ENCODE data around the gene VMAC.
A peak's percentile ranks its signal among the peaks of the same experiment; 100 is the strongest.

The VMAC gene

DNA sequence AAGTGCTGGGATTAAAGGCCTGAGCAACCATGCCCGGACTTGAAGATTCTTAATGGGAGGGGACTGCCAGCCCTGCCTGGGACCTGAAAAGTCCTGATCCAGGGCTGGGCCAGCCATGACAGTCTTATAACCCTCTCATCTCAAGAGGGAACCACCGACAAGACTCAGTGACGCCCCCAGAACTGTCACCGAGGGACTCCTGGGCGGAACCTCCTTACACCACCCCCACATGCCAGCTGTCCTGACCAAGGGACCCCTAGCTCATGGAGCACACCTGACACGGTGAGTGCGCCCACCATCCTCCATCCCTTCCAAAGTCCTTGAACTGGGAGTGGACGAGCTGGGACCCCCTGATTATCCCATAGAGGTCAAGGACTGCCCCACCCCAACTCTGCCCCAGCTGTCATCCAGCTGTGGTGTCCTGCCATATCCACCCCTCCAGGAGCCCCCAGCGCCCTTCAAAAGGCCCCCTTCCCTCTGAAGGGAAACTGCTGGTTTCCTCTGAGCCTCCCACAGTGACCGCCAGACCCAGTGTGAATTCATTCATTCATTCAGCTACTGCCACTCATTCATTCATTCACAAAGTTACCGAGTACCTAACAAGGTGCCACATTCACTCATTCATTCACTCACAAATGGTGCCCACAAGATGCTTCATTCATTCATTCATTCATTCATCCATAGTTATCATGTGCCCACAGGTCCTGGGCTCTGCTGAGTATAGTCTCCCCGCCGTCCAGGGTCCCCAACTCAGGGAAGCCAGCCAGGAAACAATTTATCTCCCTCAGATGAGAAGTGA, 4.7 kb upstream of the VMAC start:
- H3K4ac ChIP-seq (ENCODE audit: low read depth, low read length), result no peak overlapping the region
- H2AK5ac ChIP-seq (ENCODE audit: low read length), result no peak overlapping the region
- no peak overlapping the region for H3K18ac ChIP-seq (ENCODE audit: low read length)
- no peak for DNase-seq
- no peak overlapping the region for H2BK15ac ChIP-seq (replicated peaks; ENCODE audit: low read depth)
- H2BK5ac ChIP-seq (ENCODE audit: low read length), result no peak overlapping the region
- no peak overlapping the region for H3K4me2 ChIP-seq (ENCODE audit: low read length)
- no peak overlapping the region for H3K9ac ChIP-seq (ENCODE audit: low read length)
- peaks cover 17% of the 10 kb centered on the region for H3K79me1 ChIP-seq (ENCODE audit: low read length)
- no peaks in the 10 kb centered on the region for H3K27me3 ChIP-seq (ENCODE audit: insufficient read depth, low read length, poor library complexity)
- no peak overlapping the region for H3K4me3 ChIP-seq (ENCODE audit: low read length)
- peaks cover 25% of the 10 kb centered on the region for H3K79me2 ChIP-seq (ENCODE audit: control insufficient read depth, insufficient read depth, low read length)
- no peak overlapping the region for H3K56ac ChIP-seq (ENCODE audit: low read length)
- WGBS (ENCODE audit: extremely low coverage, insufficient coverage, low lambda C conversion rate), result no CpG with 5 or more reads among the region's 13 CpGs
- no peak overlapping the region for H2BK120ac ChIP-seq (ENCODE audit: low read depth, low read length)
- no peak overlapping the region for H4K5ac ChIP-seq (ENCODE audit: low read length)
- no peak overlapping the region for H4K8ac ChIP-seq (ENCODE audit: low read depth, low read length)
- H3K36me3 ChIP-seq (ENCODE audit: control insufficient read depth, insufficient read depth, low read length), result peaks cover 4% of the 10 kb centered on the region
- H3K23ac ChIP-seq (ENCODE audit: low read length), result no peak overlapping the region
- no peaks in the 10 kb centered on the region for H3K4me1 ChIP-seq (ENCODE audit: control insufficient read depth, low read depth, low read length)
- H3K27ac ChIP-seq (ENCODE audit: low read depth, low read length), result no peak overlapping the region

DNA sequence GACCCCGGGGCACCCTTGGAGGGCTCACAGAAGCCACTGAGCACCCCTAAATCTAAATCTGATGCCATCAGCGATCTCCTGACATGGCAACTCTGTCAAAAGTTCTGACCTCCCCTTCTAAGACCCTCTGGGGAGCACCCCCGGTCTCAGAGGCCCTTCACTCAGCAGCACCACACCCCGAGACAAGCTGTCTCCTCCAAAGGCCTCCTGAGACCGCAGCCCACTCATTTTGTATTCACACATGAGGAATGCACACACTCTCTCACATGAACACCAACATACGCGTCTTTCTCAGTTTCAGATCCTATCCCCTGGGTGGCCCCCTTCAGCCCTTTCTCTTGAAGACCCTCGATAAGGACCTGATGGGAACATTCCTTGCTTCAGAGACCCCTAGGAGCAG, 3.7 kb upstream of the VMAC start:
- H2AK5ac ChIP-seq (ENCODE audit: low read length), result no peak overlapping the region
- H3K9ac ChIP-seq (ENCODE audit: low read length), result no peak overlapping the region
- H3K27ac ChIP-seq (ENCODE audit: low read depth, low read length), result no peak overlapping the region
- no CpG with 5 or more reads among the region's 8 CpGs for WGBS (ENCODE audit: extremely low coverage, insufficient coverage, low lambda C conversion rate)
- no peak overlapping the region for H4K5ac ChIP-seq (ENCODE audit: low read length)
- H3K4me3 ChIP-seq (ENCODE audit: low read length), result no peak overlapping the region
- H3K4me2 ChIP-seq (ENCODE audit: low read length), result no peak overlapping the region
- peak overlapping the region; percentile 16 for H4K8ac ChIP-seq (ENCODE audit: low read depth, low read length)
- peaks cover 17% of the 10 kb centered on the region for H3K79me1 ChIP-seq (ENCODE audit: low read length)
- no peak overlapping the region for H3K18ac ChIP-seq (ENCODE audit: low read length)
- no peak overlapping the region for H2BK15ac ChIP-seq (replicated peaks; ENCODE audit: low read depth)
- no peak for DNase-seq
- no peak overlapping the region for H2BK120ac ChIP-seq (ENCODE audit: low read depth, low read length)
- H2BK5ac ChIP-seq (ENCODE audit: low read length), result no peak overlapping the region
- H3K79me2 ChIP-seq (ENCODE audit: control insufficient read depth, insufficient read depth, low read length), result peaks cover 25% of the 10 kb centered on the region
- no peak overlapping the region for H3K4ac ChIP-seq (ENCODE audit: low read depth, low read length)
- H3K23ac ChIP-seq (ENCODE audit: low read length), result no peak overlapping the region
- no peaks in the 10 kb centered on the region for H3K27me3 ChIP-seq (ENCODE audit: insufficient read depth, low read length, poor library complexity)
- H3K4me1 ChIP-seq (ENCODE audit: control insufficient read depth, low read depth, low read length), result no peaks in the 10 kb centered on the region
- no peak overlapping the region for H3K56ac ChIP-seq (ENCODE audit: low read length)
- H3K36me3 ChIP-seq (ENCODE audit: control insufficient read depth, insufficient read depth, low read length), result peaks cover 4% of the 10 kb centered on the region

DNA sequence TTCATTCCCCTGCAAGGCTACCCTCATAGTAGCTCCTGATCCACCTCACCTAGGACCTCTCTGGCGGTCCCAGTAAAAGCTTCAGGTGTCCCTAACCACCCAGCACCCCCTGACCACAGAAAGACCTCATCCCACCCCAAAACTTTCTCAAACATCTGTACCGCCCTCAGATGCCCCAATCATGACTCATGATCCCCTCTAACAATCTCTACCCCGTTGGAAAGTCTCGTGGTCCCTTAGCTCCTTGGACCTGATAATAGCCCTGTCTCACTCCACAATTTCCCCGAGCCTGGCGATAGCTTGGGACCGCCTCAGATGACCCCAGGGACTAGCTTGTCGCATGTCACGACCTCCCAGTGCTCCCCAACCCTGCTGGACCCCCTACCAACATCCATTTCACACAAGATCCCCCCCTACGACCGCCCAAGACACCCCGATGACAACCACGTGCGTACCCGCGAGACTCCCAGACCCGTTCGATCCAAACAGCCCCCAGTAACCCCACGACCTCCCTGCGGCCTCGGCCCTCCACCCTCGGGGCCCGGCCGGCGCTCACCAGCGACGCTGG, 1.5 kb upstream of the VMAC start:
- Histone ChIP-seq H3K9ac (ENCODE audit: low read length) (peak overlapping the region; percentile 97), H3K4me2 (ENCODE audit: low read length) (peak overlapping the region; percentile 99), H3K79me1 (ENCODE audit: low read length) (peaks cover 15% of the 10 kb centered on the region), H3K27me3 (ENCODE audit: insufficient read depth, low read length, poor library complexity) (no peaks in the 10 kb centered on the region), H2AK5ac (ENCODE audit: low read length) (no peak overlapping the region), H3K4ac (ENCODE audit: low read depth, low read length) (peak overlapping the region; percentile 90), H3K18ac (ENCODE audit: low read length) (peak overlapping the region; percentile 62), H3K79me2 (ENCODE audit: control insufficient read depth, insufficient read depth, low read length) (peaks cover 25% of the 10 kb centered on the region), H3K4me1 (ENCODE audit: control insufficient read depth, low read depth, low read length) (no peaks in the 10 kb centered on the region), H2BK5ac (ENCODE audit: low read length) (no peak overlapping the region), H3K23ac (ENCODE audit: low read length) (peak overlapping the region; percentile 59), H3K36me3 (ENCODE audit: control insufficient read depth, insufficient read depth, low read length) (no peaks in the 10 kb centered on the region), H3K56ac (ENCODE audit: low read length) (peak overlapping the region; percentile 99), H4K8ac (ENCODE audit: low read depth, low read length) (no peak overlapping the region), H3K4me3 (ENCODE audit: low read length) (peak overlapping the region; percentile 62), H3K27ac (ENCODE audit: low read depth, low read length) (peak overlapping the region; percentile 39), H2BK15ac (replicated peaks; ENCODE audit: low read depth) (no peak overlapping the region), H2BK120ac (ENCODE audit: low read depth, low read length) (no peak overlapping the region), H4K5ac (ENCODE audit: low read length) (no peak overlapping the region)
- DNase-seq, result peak; percentile 51
- WGBS (ENCODE audit: extremely low coverage, insufficient coverage, low lambda C conversion rate), result no CpG with 5 or more reads among the region's 27 CpGs

DNA sequence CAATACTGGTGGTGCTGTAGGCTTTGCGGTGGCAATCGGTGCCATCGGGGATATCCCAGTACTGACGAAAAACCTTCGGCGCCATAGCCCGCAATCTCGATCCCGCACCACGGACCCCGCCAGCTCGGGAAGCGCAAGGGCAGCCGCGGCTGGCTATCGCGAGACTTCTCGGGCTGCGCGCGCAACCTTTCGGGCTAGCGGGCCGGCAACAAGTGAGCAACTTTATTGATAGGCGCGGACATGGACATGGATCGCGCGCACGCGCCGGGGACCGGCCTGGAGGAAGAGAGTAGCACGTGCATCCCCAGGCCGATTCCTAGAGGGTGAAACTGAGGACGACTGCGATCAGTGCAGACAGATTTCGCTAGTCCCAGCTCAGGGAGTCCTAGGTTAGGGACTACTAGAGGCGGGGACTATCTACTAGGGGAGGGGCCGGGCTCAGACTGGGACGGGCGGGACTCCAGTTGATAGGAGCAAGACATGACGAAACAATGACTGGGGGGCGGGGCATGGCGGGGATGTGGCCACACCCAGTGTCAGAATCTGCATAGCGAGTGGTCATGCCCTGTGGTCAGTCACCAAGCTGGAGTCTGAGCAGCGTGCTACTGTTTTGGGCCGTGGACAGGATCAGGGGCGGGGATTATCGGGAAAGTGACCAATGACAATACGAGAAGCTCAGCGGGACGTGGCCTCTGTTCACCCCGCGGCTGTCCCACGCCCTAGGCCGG, 884 bp upstream of the VMAC start, which contains the start of gene NDUFA11:
Gene NDUFA11, minus strand, starts transcription at position 167 of the 728 bp plus-strand sequence. Its CDS starts 82 bp downstream, at position 85.
- Histone ChIP-seq H3K36me3 (ENCODE audit: control insufficient read depth, insufficient read depth, low read length) (no peaks in the 10 kb centered on the region), H3K79me1 (ENCODE audit: low read length) (peaks cover 14% of the 10 kb centered on the region), H3K9ac (ENCODE audit: low read length) (peak within 1 kb of the TSS; percentile 97), H4K8ac (ENCODE audit: low read depth, low read length) (no peak within 1 kb of the TSS), H3K27ac (ENCODE audit: low read depth, low read length) (peak within 1 kb of the TSS; percentile 47), H3K56ac (ENCODE audit: low read length) (peak within 1 kb of the TSS; percentile 99), H3K4me3 (ENCODE audit: low read length) (peak within 1 kb of the TSS; percentile 81), H3K4ac (ENCODE audit: low read depth, low read length) (peak within 1 kb of the TSS; percentile 90), H4K5ac (ENCODE audit: low read length) (no peak within 1 kb of the TSS), H3K4me2 (ENCODE audit: low read length) (peak within 1 kb of the TSS; percentile 99), H3K79me2 (ENCODE audit: control insufficient read depth, insufficient read depth, low read length) (peaks cover 25% of the 10 kb centered on the region), H3K27me3 (ENCODE audit: insufficient read depth, low read length, poor library complexity) (no peaks in the 10 kb centered on the region), H2BK5ac (ENCODE audit: low read length) (peak within 1 kb of the TSS; percentile 96), H2BK120ac (ENCODE audit: low read depth, low read length) (no peak within 1 kb of the TSS), H3K18ac (ENCODE audit: low read length) (peak within 1 kb of the TSS; percentile 62), H3K4me1 (ENCODE audit: control insufficient read depth, low read depth, low read length) (no peaks in the 10 kb centered on the region), H2AK5ac (ENCODE audit: low read length) (no peak within 1 kb of the TSS), H3K23ac (ENCODE audit: low read length) (peak within 1 kb of the TSS; percentile 59), H2BK15ac (replicated peaks; ENCODE audit: low read depth) (no peak within 1 kb of the TSS)
- no CpG with 5 or more reads among the region's 57 CpGs for WGBS (ENCODE audit: extremely low coverage, insufficient coverage, low lambda C conversion rate)
- peak; percentile 97 for DNase-seq

DNA sequence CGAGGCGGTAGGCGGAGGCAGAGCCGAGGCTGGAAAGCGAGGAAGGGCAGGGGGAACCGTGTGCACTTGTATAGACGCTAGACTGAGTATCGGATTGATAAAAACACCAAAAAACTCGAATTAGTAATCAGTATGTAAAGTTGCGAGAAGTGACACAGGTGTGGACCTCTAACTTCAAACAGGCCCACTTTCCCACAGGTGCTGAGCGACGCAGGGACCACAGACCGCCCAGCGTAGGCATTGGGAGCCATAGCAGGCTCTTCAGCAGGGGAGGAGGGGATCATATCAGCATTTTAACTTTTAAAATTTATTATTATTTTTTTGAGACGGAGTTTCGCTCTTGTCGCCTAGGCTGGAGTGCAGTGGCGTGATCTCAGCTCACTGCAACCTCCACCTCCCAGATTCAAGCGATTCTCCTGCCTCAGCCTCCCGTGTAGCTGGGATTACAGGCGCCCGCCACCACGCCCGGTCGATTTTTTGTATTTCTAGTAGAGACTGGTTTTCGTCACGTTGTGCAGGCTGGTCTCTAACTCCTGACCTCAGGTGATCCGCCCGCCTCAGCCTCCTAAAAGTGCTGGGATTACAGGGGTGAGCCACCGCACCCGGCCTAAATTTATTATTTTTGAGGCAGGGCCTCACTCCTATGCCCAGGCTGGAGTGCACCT, 574 bp downstream of the VMAC start:
- peak overlapping the region; percentile 83 for H3K4me2 ChIP-seq (ENCODE audit: low read length)

More for the DNA sequence above, 574 bp downstream of the VMAC start:
- H2BK15ac ChIP-seq (replicated peaks; ENCODE audit: low read depth), result no peak overlapping the region
- H4K5ac ChIP-seq (ENCODE audit: low read length), result no peak overlapping the region
- peaks cover 21% of the 10 kb centered on the region for H3K79me2 ChIP-seq (ENCODE audit: control insufficient read depth, insufficient read depth, low read length)
- no peak for DNase-seq
- H3K56ac ChIP-seq (ENCODE audit: low read length), result peak overlapping the region; percentile 95
- peak overlapping the region; percentile 69 for H3K4me3 ChIP-seq (ENCODE audit: low read length)
- H3K36me3 ChIP-seq (ENCODE audit: control insufficient read depth, insufficient read depth, low read length), result no peaks in the 10 kb centered on the region
- H3K4ac ChIP-seq (ENCODE audit: low read depth, low read length), result no peak overlapping the region
- no peak overlapping the region for H2BK120ac ChIP-seq (ENCODE audit: low read depth, low read length)
- H2BK5ac ChIP-seq (ENCODE audit: low read length), result no peak overlapping the region
- no peak overlapping the region for H3K18ac ChIP-seq (ENCODE audit: low read length)
- no peak overlapping the region for H4K8ac ChIP-seq (ENCODE audit: low read depth, low read length)
- no CpG with 5 or more reads among the region's 31 CpGs for WGBS (ENCODE audit: extremely low coverage, insufficient coverage, low lambda C conversion rate)
- H2AK5ac ChIP-seq (ENCODE audit: low read length), result no peak overlapping the region
- H3K79me1 ChIP-seq (ENCODE audit: low read length), result peaks cover 10% of the 10 kb centered on the region
- H3K9ac ChIP-seq (ENCODE audit: low read length), result peak overlapping the region; percentile 81
- H3K27me3 ChIP-seq (ENCODE audit: insufficient read depth, low read length, poor library complexity), result no peaks in the 10 kb centered on the region
- no peak overlapping the region for H3K23ac ChIP-seq (ENCODE audit: low read length)
- H3K4me1 ChIP-seq (ENCODE audit: control insufficient read depth, low read depth, low read length), result no peaks in the 10 kb centered on the region
- H3K27ac ChIP-seq (ENCODE audit: low read depth, low read length), result no peak overlapping the region
